GM12878 (cell line): ENCODE data around the gene DOC2B. TPM values are rescaled to one million over a fixed set of nuclear protein-coding genes. Genes with fewer than 3 reads are reported as not detected.

Experiments used
- ATAC-seq: fragments of 200-7000 bp; cut with Tn5 transposase; 3 replicates; pipeline ENCODE4 v1.9.1; 2020; ENCODE audit warnings: mild to moderate bottlenecking, moderate library complexity
- BruUV-seq: library from RNA; stranded (reverse); fragments of 400-500 nt; replicated peaks from 2 replicates; lab custom pipeline; 2021; lab: Mats Ljungman, UMichigan
- CTCF ChIA-PET: fragments of 300-600 bp; sonication (Branson Sonifier 250); formaldehyde crosslinking; extraction: SDS; loops from one replicate; lab custom pipeline; 2021; ENCODE audit warnings: inconsistent platforms; lab: Yijun Ruan, JAX
- POLR2A ChIA-PET: fragments of 350-600 bp; formaldehyde crosslinking; extraction: SDS; loops from one replicate; lab custom pipeline; 2021; ENCODE audit warnings: inconsistent platforms; lab: Charles Lee
- RAD21 ChIA-PET: fragments of 300-600 bp; sonication (Branson Sonifier 250); formaldehyde crosslinking; loops from one replicate; lab custom pipeline; 2023; ENCODE audit warnings: antibody characterized with exemption; ENCODE audit not compliant: unreplicated experiment; lab: Charles Lee
- SMC1A ChIA-PET: fragments of 300-600 bp; sonication (Branson Sonifier 250); formaldehyde crosslinking; loops from one replicate; lab custom pipeline; 2023; ENCODE audit not compliant: unreplicated experiment, uncharacterized antibody; lab: Charles Lee
- DNase-seq: peaks from one replicate; pipeline ENCODE4 v3.0.0-alpha.2; 2011; ENCODE audit warnings: low read depth, low spot score
- FAIRE-seq: peaks from 3 replicates; lab custom pipeline; 2011; peaks lifted over from hg19 to GRCh38; lab: Jason Lieb, UNC
- H2AFZ ChIP-seq: 2 replicates; pipeline ENCODE4 v1.6.0; 2011; ENCODE audit warnings: low read depth, low read length, control low read depth; ENCODE audit not compliant: control insufficient read depth
- H3K27ac ChIP-seq: 2 replicates; pipeline ENCODE4 v1.5.1; 2011; ENCODE audit warnings: control low read depth; ENCODE audit not compliant: control insufficient read depth, insufficient read depth
- H3K27me3 ChIP-seq, 2 experiments: replicated peaks in 1 of 2; 2 replicates each; pipeline versions ENCODE4 v1.6.0 to v1.6.1; 2011; ENCODE audit warnings: low read length in 1 of 2; ENCODE audit not compliant: control insufficient read depth in 2 of 2, insufficient read depth in 2 of 2
- H3K36me3 ChIP-seq, 2 experiments: 2 replicates each; pipeline ENCODE4 v1.5.1; 2011; ENCODE audit warnings: low read length in 1 of 2; ENCODE audit not compliant: control insufficient read depth in 2 of 2, insufficient read depth in 2 of 2
- H3K4me1 ChIP-seq: 2 replicates; pipeline ENCODE4 v1.6.1; 2011; ENCODE audit warnings: mild to moderate bottlenecking, low read length, moderate library complexity, mixed read lengths; ENCODE audit not compliant: control insufficient read depth, insufficient read depth
- H3K4me2 ChIP-seq: 2 replicates; pipeline ENCODE4 v1.6.0; 2011; ENCODE audit warnings: control low read depth; ENCODE audit not compliant: control insufficient read depth, insufficient read depth
- H3K4me3 ChIP-seq: fragments of 200-600 bp; sonication (generic); 2 replicates; pipeline ENCODE4 v1.5.1; 2016
- H3K79me2 ChIP-seq: 2 replicates; pipeline ENCODE4 v1.6.0; 2011; ENCODE audit warnings: low read length; ENCODE audit not compliant: control insufficient read depth, insufficient read depth
- H3K9ac ChIP-seq: 2 replicates; pipeline ENCODE4 v1.8.0; 2011; ENCODE audit warnings: low read length, control low read depth, mixed read lengths; ENCODE audit not compliant: control insufficient read depth, insufficient read depth
- H3K9me3 ChIP-seq: replicated peaks from 3 replicates; pipeline ENCODE4 v1.5.1; 2011; ENCODE audit warnings: mild to moderate bottlenecking, low read length; ENCODE audit not compliant: control insufficient read depth, insufficient read depth
- H4K20me1 ChIP-seq: 2 replicates; pipeline ENCODE4 v1.6.0; 2011; ENCODE audit not compliant: control insufficient read depth, insufficient read depth
- BMI1 ChIP-seq: fragments of 450-650 bp; IDR thresholded peaks from 2 replicates; pipeline ENCODE4 v1.6.1; 2016; ENCODE audit warnings: mild to moderate bottlenecking, moderate library complexity, borderline replicate concordance
- EGR1 ChIP-seq, 2 experiments: IDR thresholded peaks; 1 replicate in 1 of 2; 2 replicates in 1 of 2; pipeline ENCODE4 v1.6.1; 2011 to 2012; ENCODE audit warnings: low read depth in 2 of 2, low read length in 2 of 2, borderline replicate concordance in 1 of 2, mild to moderate bottlenecking in 1 of 2, moderate library complexity in 1 of 2
- FOXM1 ChIP-seq: IDR thresholded peaks from 2 replicates; pipeline ENCODE4 v1.6.1; 2012; ENCODE audit warnings: low read depth, mild to moderate bottlenecking, inconsistent platforms, low read length, moderate library complexity
- GATAD2B ChIP-seq: fragments of 450-650 bp; conservative IDR thresholded peaks from 2 replicates; pipeline ENCODE4 v1.6.1; 2017; ENCODE audit warnings: low read depth, mild to moderate bottlenecking, moderate library complexity
- HDAC6 ChIP-seq: fragments of 200-600 bp; sonication (generic); IDR thresholded peaks from one replicate; pipeline ENCODE4 v1.8.0; 2017; ENCODE audit warnings: antibody characterized with exemption; ENCODE audit not compliant: unreplicated experiment
- IKZF1 ChIP-seq: fragments of 450-650 bp; conservative IDR thresholded peaks from 2 replicates; pipeline ENCODE4 v1.6.1; 2017; ENCODE audit warnings: antibody characterized with exemption, mild to moderate bottlenecking
- MLLT1 ChIP-seq: fragments of 450-650 bp; IDR thresholded peaks from 2 replicates; pipeline ENCODE4 v1.6.1; 2016; ENCODE audit warnings: mild to moderate bottlenecking
- MTA3 ChIP-seq: IDR thresholded peaks from 2 replicates; pipeline ENCODE4 v1.6.1; 2012; ENCODE audit warnings: low read length, inconsistent platforms, borderline replicate concordance
- MYB ChIP-seq: fragments of 150-350 bp; IDR thresholded peaks from 2 replicates; pipeline ENCODE4 v1.6.1; 2014; ENCODE audit warnings: mild to moderate bottlenecking, low read depth, low read length, borderline replicate concordance
- MYC ChIP-seq: IDR thresholded peaks from 2 replicates; pipeline ENCODE4 v1.6.1; 2011; ENCODE audit warnings: mild to moderate bottlenecking, low read length, moderate library complexity, inconsistent platforms; ENCODE audit not compliant: insufficient read depth, insufficient replicate concordance, insufficient read length, severe bottlenecking
- SMAD5 ChIP-seq: IDR thresholded peaks from 2 replicates; pipeline ENCODE4 v1.6.1; 2016; ENCODE audit warnings: antibody characterized with exemption, low read depth
- TCF7 ChIP-seq: IDR thresholded peaks from 2 replicates; pipeline ENCODE4 v1.6.1; 2014; ENCODE audit warnings: antibody characterized with exemption, borderline replicate concordance
- YBX1 ChIP-seq: fragments of 450-650 bp; IDR thresholded peaks from 2 replicates; pipeline ENCODE4 v1.6.1; 2016; ENCODE audit warnings: antibody characterized with exemption
- ZNF274 ChIP-seq: IDR thresholded peaks from one replicate; pipeline ENCODE4 v1.8.0; 2011; ENCODE audit not compliant: insufficient read length, insufficient read depth
- ZNF592 ChIP-seq: fragments of 450-650 bp; IDR thresholded peaks from 2 replicates; pipeline ENCODE4 v1.6.1; 2017; ENCODE audit warnings: mild to moderate bottlenecking, moderate library complexity
- WGBS: methylation state at CpG from one replicate; pipeline ENCODE4 v1.1.6; 2016; ENCODE audit warnings: low lambda C conversion rate; ENCODE audit not compliant: insufficient replicate concordance, insufficient coverage; ENCODE audit errors: missing lambda C conversion rate; 5-methylcytosine and 5-hydroxymethylcytosine counted together
- in situ Hi-C: fragments of 300-500 bp; cut with MboI; formaldehyde crosslinking; loops from 9 replicates; pipeline ENCODE4 v1.14.3; 2018; ENCODE audit warnings: mixed read lengths
- intact Hi-C: fragments of 100-400 bp; cut with micrococcal nuclease; formaldehyde crosslinking; loops from one replicate; pipeline ENCODE4 v1.14.2; 2022; ENCODE audit not compliant: unreplicated experiment
- polyA plus RNA-seq, 11 experiments: library from polyadenylated mRNA; depleted of rRNA in 4 of 11; unstranded in 6 of 11; stranded (reverse) in 5 of 11; fragments of >200 nt; fragmentation: Nextera tagmentation in 4 of 11; fragmentation: Illumina TruSeq in 1 of 11; extraction: Ambion mirVana in 4 of 11; extraction: Trizol in 1 of 11; gene quantifications; 1 replicate in 1 of 11; 2 replicates in 10 of 11; pipeline versions ENCODE4 v1.2.1 to v1.2.3, GENCODE V29; 2011 to 2016; ENCODE audit warnings: inconsistent platforms in 2 of 11, missing spikeins in 2 of 11, low read depth in 1 of 11
- total RNA-seq, 4 experiments: library from RNA; depleted of rRNA in 3 of 4; stranded (reverse); fragments of >200 nt in 3 of 4; fragmentation: Illumina TruSeq in 1 of 4; extraction: Trizol in 1 of 4; gene quantifications; 2 replicates each; pipeline versions ENCODE4 v1.2.1 to v1.2.3, GENCODE V29; 2013 to 2021
- TF ChIP-seq, protein P1 (sequence below): fragments of 450-650 bp; IDR thresholded peaks from 2 replicates; pipeline ENCODE4 v1.6.1; 2017; ENCODE audit warnings: borderline replicate concordance
- TF ChIP-seq, protein P2 (sequence below): fragments of 450-650 bp; conservative IDR thresholded peaks from 2 replicates; pipeline ENCODE4 v1.6.1; 2017; ENCODE audit warnings: mild to moderate bottlenecking, moderate library complexity

DOC2B gene
- total and polyA plus RNA-seq, 10 of the 15 experiments (the other 5 are each of a cell fraction or from before 2014, with no cell fraction given): not detected

DNA sequence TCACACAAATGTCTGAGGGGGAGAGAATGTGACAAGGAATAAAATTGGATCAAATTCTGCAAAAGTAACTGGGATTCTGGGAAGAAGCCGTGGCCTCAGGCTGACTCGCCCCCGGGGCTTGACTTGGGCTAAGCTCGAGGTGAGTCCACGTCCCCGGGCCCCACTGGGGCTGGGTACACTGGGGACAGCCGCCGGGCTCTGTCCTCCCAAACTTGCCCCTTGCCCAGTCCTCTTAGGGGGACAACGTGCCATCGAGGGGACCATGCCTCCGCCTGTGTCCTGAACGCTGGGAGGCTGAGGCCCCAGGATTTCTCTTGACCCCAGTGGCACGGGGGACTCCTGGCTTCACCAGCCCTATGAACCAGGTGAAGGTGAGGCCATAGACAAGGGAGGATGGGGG lies 21.1 kb downstream of the DOC2B start:
- no peak for FAIRE-seq
- no TSS peak for BruUV-seq
- intact Hi-C loops (loop anchor here (5.0 kb wide), 2 partner anchors 152 to 542 kb away; no protein-coding TSS in a partner anchor), in situ Hi-C loops (loop anchor here (5.0 kb wide), 1 partner anchor 152 kb away; no protein-coding TSS in a partner anchor)
- CTCF ChIA-PET: no interaction called here
- Histone ChIP-seq H3K36me3 (no peaks in the 10 kb centered on the region), H3K4me2 (no peak overlapping the region), H4K20me1 (no peaks in the 10 kb centered on the region), H3K79me2 (no peaks in the 10 kb centered on the region), H3K4me1 (no peaks in the 10 kb centered on the region), H3K27me3 (no peaks in the 10 kb centered on the region), H2AFZ (no peak overlapping the region), H3K27ac (no peak overlapping the region), H3K9me3 (no peaks in the 10 kb centered on the region), H3K9ac (no peak overlapping the region), H3K4me3 (no peak overlapping the region)
- POLR2A ChIA-PET: no interaction called here
- RAD21 ChIA-PET: no interaction called here
- no peak for DNase-seq
- no peak for ATAC-seq
- SMC1A ChIA-PET: no interaction called here
- WGBS: 43% methylated on average over 13 of the region's 13 CpGs
- TF ChIP-seq, protein P1, sequence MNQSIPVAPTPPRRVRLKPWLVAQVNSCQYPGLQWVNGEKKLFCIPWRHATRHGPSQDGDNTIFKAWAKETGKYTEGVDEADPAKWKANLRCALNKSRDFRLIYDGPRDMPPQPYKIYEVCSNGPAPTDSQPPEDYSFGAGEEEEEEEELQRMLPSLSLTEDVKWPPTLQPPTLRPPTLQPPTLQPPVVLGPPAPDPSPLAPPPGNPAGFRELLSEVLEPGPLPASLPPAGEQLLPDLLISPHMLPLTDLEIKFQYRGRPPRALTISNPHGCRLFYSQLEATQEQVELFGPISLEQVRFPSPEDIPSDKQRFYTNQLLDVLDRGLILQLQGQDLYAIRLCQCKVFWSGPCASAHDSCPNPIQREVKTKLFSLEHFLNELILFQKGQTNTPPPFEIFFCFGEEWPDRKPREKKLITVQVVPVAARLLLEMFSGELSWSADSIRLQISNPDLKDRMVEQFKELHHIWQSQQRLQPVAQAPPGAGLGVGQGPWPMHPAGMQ: no peak
- TF ChIP-seq ZNF592 (no peak), MTA3 (no peak), ZNF274 (no peak), GATAD2B (no peak), BMI1 (no peak), FOXM1 (no peak), EGR1 (IDR thresholded peaks at IDR 0.05; ENCODE audit: borderline replicate concordance in 1 of 2, low read depth in 2 of 2, low read length in 2 of 2) (no peak), YBX1 (no peak), HDAC6 (no peak), MLLT1 (no peak), MYB (no peak), IKZF1 (no peak), TCF7 (no peak), SMAD5 (no peak), MYC (no peak)
- TF ChIP-seq, protein P2, sequence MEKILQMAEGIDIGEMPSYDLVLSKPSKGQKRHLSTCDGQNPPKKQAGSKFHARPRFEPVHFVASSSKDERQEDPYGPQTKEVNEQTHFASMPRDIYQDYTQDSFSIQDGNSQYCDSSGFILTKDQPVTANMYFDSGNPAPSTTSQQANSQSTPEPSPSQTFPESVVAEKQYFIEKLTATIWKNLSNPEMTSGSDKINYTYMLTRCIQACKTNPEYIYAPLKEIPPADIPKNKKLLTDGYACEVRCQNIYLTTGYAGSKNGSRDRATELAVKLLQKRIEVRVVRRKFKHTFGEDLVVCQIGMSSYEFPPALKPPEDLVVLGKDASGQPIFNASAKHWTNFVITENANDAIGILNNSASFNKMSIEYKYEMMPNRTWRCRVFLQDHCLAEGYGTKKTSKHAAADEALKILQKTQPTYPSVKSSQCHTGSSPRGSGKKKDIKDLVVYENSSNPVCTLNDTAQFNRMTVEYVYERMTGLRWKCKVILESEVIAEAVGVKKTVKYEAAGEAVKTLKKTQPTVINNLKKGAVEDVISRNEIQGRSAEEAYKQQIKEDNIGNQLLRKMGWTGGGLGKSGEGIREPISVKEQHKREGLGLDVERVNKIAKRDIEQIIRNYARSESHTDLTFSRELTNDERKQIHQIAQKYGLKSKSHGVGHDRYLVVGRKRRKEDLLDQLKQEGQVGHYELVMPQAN: no peak
